Natural killer cell (primary cell): ENCODE results near the gene RYK. TPM values are rescaled to one million over a fixed set of nuclear protein-coding genes. Genes with fewer than 3 reads are reported as not detected.

Source experiments
- ATAC-seq, 3 donors: fragments of 150-1000 bp in 2 of 3; fragments of 200-7000 bp in 1 of 3; cut with Tn5 transposase; 1 replicate in 1 of 3; 2 replicates in 2 of 3; pipeline ENCODE4 v1.10.0; 2021; ENCODE audit warnings: mild to moderate bottlenecking in 2 of 3, moderate library complexity in 2 of 3
- DNase-seq, 2 donors: peaks; one replicate each; pipeline versions ENCODE4 v3.0.0 to v3.0.0-alpha.2; 2013 to 2021; ENCODE audit warnings: mixed read lengths in 1 of 2
- H3K27ac ChIP-seq: one replicate; pipeline ENCODE4 v1.5.1; 2013; ENCODE audit warnings: mild to moderate bottlenecking, low read length
- H3K27me3 ChIP-seq: one replicate; pipeline ENCODE4 v1.6.1; 2013; ENCODE audit warnings: low read length; ENCODE audit not compliant: control insufficient read depth, insufficient read depth
- H3K36me3 ChIP-seq: one replicate; pipeline ENCODE4 v1.6.1; 2013; ENCODE audit warnings: low read length; ENCODE audit not compliant: control insufficient read depth, insufficient read depth
- H3K4me1 ChIP-seq: one replicate; pipeline ENCODE4 v1.6.1; 2013; ENCODE audit warnings: low read length; ENCODE audit not compliant: control insufficient read depth, insufficient read depth
- H3K4me3 ChIP-seq: one replicate; pipeline ENCODE4 v1.5.1; 2013; ENCODE audit warnings: low read length
- H3K9me3 ChIP-seq: one replicate; pipeline ENCODE4 v1.6.1; 2013; ENCODE audit warnings: low read length; ENCODE audit not compliant: control insufficient read depth, insufficient read depth
- H3K27ac Mint-ChIP-seq, 2 donors: one replicate each; pipeline ENCODE4 v1.8.0; 2022; ENCODE audit warnings: mild to moderate bottlenecking in 2 of 2, mixed read lengths in 2 of 2, moderate library complexity in 1 of 2
- H3K27me3 Mint-ChIP-seq, 2 donors: one replicate each; pipeline ENCODE4 v1.8.0; 2022; ENCODE audit warnings: low read depth in 2 of 2, mixed read lengths in 2 of 2
- H3K36me3 Mint-ChIP-seq: one replicate; pipeline ENCODE4 v1.8.0; 2022; ENCODE audit warnings: mixed read lengths
- H3K4me1 Mint-ChIP-seq, 2 donors: one replicate each; pipeline ENCODE4 v1.8.0; 2022; ENCODE audit warnings: mixed read lengths in 2 of 2
- H3K4me3 Mint-ChIP-seq: one replicate; pipeline ENCODE4 v1.8.0; 2022; ENCODE audit warnings: mild to moderate bottlenecking, moderate library complexity, mixed read lengths
- H3K9me3 Mint-ChIP-seq, 2 donors: one replicate each; pipeline ENCODE4 v1.8.0; 2022; ENCODE audit warnings: mixed read lengths in 2 of 2
- CTCF ChIP-seq: fragments of 200-600 bp; IDR thresholded peaks from one replicate; pipeline ENCODE4 v1.8.0; 2022; ENCODE audit warnings: antibody characterized with exemption
- WGBS: methylation state at CpG from one replicate; pipeline ENCODE4 v1.1.7; 2013; ENCODE audit warnings: missing lambda C conversion rate; ENCODE audit not compliant: insufficient coverage; 5-methylcytosine and 5-hydroxymethylcytosine counted together
- intact Hi-C: fragments of 100-400 bp; cut with micrococcal nuclease; formaldehyde crosslinking; loops from one replicate; pipeline ENCODE4 v1.14.2; 2022
- total RNA-seq, 4 donors: library from RNA; stranded (reverse); fragments of 120-200 nt in 1 of 4; gene quantifications; one replicate each; pipeline versions ENCODE4 v1.2.3 to v1.2.4, GENCODE V29; 2013 to 2022

RYK gene
- total RNA-seq, 3 donors from 2014 or later (not counting 1 experiment from before 2014, with no cell fraction given) = 56.7 to 69.5 (median 56.8) TPM

- H3K4me3 ChIP-seq = no peak overlapping the region
- no peak for TF ChIP-seq CTCF
- WGBS = 61% methylated on average over 3 of the region's 3 CpGs
- no peaks in the 10 kb centered on the region for H3K9me3 Mint-ChIP-seq
- no peak overlapping the region for H3K27ac Mint-ChIP-seq
- H3K4me1 Mint-ChIP-seq = peaks cover 46 to 55% of the 10 kb centered on the region in 2 donors
- intact Hi-C loops = no loop called here
- no peak overlapping the region for H3K4me3 Mint-ChIP-seq
- no peaks in the 10 kb centered on the region for H3K4me1 ChIP-seq
- no peak overlapping the region for H3K27ac ChIP-seq
- DNase-seq = no peak
- no peak for ATAC-seq
- H3K27me3 Mint-ChIP-seq = no peaks in the 10 kb centered on the region
- no peaks in the 10 kb centered on the region for H3K9me3 ChIP-seq
- H3K36me3 ChIP-seq = no peaks in the 10 kb centered on the region
- no peaks in the 10 kb centered on the region for H3K36me3 Mint-ChIP-seq
- no peaks in the 10 kb centered on the region for H3K27me3 ChIP-seq
These were observed 19.5 kb downstream of the RYK start for GRCh38 chr3:134231131-134231530.

- H3K27ac Mint-ChIP-seq = no peak overlapping the region
- H3K4me3 Mint-ChIP-seq = no peak overlapping the region
- H3K4me1 ChIP-seq = peaks cover 5% of the 10 kb centered on the region
- no peaks in the 10 kb centered on the region for H3K27me3 Mint-ChIP-seq
- H3K27ac ChIP-seq = no peak overlapping the region
- ATAC-seq (no peak), DNase-seq (no peak)
- no peak for TF ChIP-seq CTCF
- peaks cover 35 to 43% of the 10 kb centered on the region in 2 donors for H3K4me1 Mint-ChIP-seq
- no peaks in the 10 kb centered on the region for H3K9me3 ChIP-seq
- H3K4me3 ChIP-seq = no peak overlapping the region
- H3K9me3 Mint-ChIP-seq = no peaks in the 10 kb centered on the region
- H3K36me3 ChIP-seq = no peaks in the 10 kb centered on the region
- H3K27me3 ChIP-seq = no peaks in the 10 kb centered on the region
- intact Hi-C loops = no loop called here
- 97% methylated on average over 7 of the region's 8 CpGs for WGBS
- no peaks in the 10 kb centered on the region for H3K36me3 Mint-ChIP-seq
These were observed 21.6 kb downstream of the RYK start for GRCh38 chr3:134229038-134229437.

GRCh38 chr3:134228479-134228878 lies 22.2 kb downstream of the RYK start:
- Histone ChIP-seq H3K4me3 (no peak overlapping the region), H3K9me3 (no peaks in the 10 kb centered on the region), H3K36me3 (no peaks in the 10 kb centered on the region), H3K27ac (no peak overlapping the region), H3K4me1 (peaks cover 5% of the 10 kb centered on the region), H3K27me3 (no peaks in the 10 kb centered on the region)
- Mint-ChIP-seq H3K27ac (no peak overlapping the region), H3K4me1 (peaks cover 39 to 48% of the 10 kb centered on the region in 2 donors), H3K27me3 (no peaks in the 10 kb centered on the region), H3K4me3 (no peak overlapping the region), H3K36me3 (no peaks in the 10 kb centered on the region), H3K9me3 (no peaks in the 10 kb centered on the region)
- TF ChIP-seq CTCF = no peak
- no peak for DNase-seq
- 95% methylated on average over 2 of the region's 2 CpGs for WGBS
- no peak for ATAC-seq
- intact Hi-C loops = no loop called here

- intact Hi-C loops = no loop called here
- H3K9me3 ChIP-seq = no peaks in the 10 kb centered on the region
- 96% methylated on average over 4 of the region's 6 CpGs for whole genome bisulfite sequencing
- H3K36me3 Mint-ChIP-seq = no peaks in the 10 kb centered on the region
- no peak overlapping the region for H3K4me3 ChIP-seq
- H3K9me3 Mint-ChIP-seq = no peaks in the 10 kb centered on the region
- no peak overlapping the region for H3K27ac Mint-ChIP-seq
- H3K4me3 Mint-ChIP-seq = no peak overlapping the region
- H3K27me3 Mint-ChIP-seq = no peaks in the 10 kb centered on the region
- DNase-seq (no peak), ATAC-seq (no peak)
- H3K4me1 Mint-ChIP-seq = peaks cover 38 to 49% of the 10 kb centered on the region in 2 donors
- no peaks in the 10 kb centered on the region for H3K27me3 ChIP-seq
- H3K4me1 ChIP-seq = peaks cover 5% of the 10 kb centered on the region
- no peak for TF ChIP-seq CTCF
- no peaks in the 10 kb centered on the region for H3K36me3 ChIP-seq
- H3K27ac ChIP-seq = no peak overlapping the region
These were observed 22.6 kb downstream of the RYK start for GRCh38 chr3:134228035-134228434.
